LNCaP clone FGC (cell line): Measurements from ENCODE around the gene SYT9.

ENCODE experiments used
- DNase-seq: peaks from one replicate; pipeline ENCODE4 v3.0.0-alpha.2; 2011; ENCODE audit warnings: low read depth
- H3K4me3 ChIP-seq: 2 replicates; pipeline ENCODE4 v1.5.1; 2011; ENCODE audit warnings: mild to moderate bottlenecking, low read depth, low read length, control low read depth
- TF ChIP-seq, protein P1 (sequence below): IDR thresholded peaks from 2 replicates; pipeline ENCODE4 v1.5.1; 2012; ENCODE audit warnings: mild to moderate bottlenecking; ENCODE audit not compliant: control insufficient read depth, insufficient read depth; ENCODE audit errors: extremely low read depth

Gene SYT9

DNA sequence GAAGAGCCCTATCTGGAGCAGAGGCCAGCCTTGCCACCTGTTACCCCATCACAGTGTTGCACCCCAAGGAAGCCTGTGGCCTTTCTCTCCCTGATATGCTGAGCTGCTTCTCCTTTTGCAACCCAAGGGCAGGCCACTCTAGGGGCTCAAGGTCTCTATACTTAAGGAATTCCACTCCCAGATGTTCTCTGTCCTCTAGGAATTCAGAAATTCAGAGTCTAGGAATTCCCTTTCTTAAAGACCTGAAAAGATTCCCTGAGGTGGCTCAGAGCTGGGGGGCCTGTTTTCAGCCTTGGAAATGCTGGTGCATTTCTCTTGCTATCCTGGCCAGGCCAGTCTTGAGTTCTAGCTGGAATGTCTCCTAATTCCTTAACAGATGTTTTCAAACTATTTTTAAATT is 165.6 kb downstream of the SYT9 start:
- no peak for DNase-seq
- TF ChIP-seq, protein P1, sequence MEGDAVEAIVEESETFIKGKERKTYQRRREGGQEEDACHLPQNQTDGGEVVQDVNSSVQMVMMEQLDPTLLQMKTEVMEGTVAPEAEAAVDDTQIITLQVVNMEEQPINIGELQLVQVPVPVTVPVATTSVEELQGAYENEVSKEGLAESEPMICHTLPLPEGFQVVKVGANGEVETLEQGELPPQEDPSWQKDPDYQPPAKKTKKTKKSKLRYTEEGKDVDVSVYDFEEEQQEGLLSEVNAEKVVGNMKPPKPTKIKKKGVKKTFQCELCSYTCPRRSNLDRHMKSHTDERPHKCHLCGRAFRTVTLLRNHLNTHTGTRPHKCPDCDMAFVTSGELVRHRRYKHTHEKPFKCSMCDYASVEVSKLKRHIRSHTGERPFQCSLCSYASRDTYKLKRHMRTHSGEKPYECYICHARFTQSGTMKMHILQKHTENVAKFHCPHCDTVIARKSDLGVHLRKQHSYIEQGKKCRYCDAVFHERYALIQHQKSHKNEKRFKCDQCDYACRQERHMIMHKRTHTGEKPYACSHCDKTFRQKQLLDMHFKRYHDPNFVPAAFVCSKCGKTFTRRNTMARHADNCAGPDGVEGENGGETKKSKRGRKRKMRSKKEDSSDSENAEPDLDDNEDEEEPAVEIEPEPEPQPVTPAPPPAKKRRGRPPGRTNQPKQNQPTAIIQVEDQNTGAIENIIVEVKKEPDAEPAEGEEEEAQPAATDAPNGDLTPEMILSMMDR: no peak
- no peak overlapping the region for H3K4me3 ChIP-seq

DNA sequence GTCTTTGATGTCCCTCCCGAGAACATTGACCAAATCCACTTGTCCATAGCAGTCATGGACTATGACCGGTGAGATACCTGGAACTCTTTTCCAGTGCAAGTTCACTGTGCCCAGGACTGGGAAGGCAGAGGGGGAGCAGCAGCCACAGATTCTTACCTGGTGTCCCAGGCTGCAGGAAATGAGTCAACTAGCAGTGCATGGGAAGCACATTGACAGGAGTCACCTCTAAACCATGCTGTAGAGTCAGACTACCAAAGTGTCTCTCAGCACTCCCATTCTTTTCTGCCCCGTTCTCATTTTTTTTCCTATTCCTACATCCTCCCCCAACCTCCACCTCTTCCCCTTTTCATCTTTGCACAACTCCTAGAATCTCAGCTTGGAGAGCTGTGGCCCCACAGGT is 166.4 kb downstream of the SYT9 start:
- no peak for DNase-seq
- no peak overlapping the region for H3K4me3 ChIP-seq
- TF ChIP-seq, protein P1: no peak

DNA sequence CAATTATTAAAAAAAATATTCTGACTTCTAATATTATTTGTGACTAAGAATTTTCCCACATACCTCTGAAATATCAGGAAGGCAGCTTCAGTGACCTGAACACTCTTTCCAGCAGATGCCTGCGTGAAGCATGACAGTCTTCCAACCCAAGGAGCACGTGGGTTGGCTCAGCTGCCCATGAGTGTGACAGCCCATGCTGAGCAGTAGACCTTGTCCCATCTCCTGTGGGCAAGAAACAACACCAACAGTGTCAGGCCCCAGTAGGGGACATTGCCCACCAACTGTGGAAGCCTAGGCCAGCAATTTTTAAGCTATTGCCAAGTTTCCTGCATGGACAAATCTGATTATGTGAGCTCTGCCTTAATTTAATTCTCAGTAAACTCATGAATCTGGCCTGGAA is 167.2 kb downstream of the SYT9 start:
- DNase-seq: no peak
- no peak overlapping the region for H3K4me3 ChIP-seq
- TF ChIP-seq, protein P1: no peak

DNA sequence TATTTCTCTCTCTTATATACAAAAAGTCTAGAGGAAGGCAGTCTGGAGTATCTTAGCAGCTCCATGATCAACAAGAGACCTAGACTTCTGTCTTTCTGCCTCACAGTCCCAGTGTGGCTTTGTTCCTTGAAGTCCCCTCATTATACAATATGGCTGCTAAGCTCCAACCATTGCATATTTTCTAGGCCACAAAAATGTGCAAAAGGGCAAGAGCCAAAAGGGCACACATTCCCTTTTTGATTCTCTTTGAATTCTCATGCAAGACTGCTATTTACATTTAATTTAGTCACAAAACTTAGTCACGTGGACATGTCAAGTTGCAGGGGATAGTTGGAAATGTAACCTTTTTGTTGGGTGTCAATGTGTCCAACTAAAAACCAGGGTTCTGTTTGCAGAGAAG is 169.4 kb downstream of the SYT9 start:
- TF ChIP-seq, protein P1: no peak
- H3K4me3 ChIP-seq: no peak overlapping the region
- no peak for DNase-seq

DNA sequence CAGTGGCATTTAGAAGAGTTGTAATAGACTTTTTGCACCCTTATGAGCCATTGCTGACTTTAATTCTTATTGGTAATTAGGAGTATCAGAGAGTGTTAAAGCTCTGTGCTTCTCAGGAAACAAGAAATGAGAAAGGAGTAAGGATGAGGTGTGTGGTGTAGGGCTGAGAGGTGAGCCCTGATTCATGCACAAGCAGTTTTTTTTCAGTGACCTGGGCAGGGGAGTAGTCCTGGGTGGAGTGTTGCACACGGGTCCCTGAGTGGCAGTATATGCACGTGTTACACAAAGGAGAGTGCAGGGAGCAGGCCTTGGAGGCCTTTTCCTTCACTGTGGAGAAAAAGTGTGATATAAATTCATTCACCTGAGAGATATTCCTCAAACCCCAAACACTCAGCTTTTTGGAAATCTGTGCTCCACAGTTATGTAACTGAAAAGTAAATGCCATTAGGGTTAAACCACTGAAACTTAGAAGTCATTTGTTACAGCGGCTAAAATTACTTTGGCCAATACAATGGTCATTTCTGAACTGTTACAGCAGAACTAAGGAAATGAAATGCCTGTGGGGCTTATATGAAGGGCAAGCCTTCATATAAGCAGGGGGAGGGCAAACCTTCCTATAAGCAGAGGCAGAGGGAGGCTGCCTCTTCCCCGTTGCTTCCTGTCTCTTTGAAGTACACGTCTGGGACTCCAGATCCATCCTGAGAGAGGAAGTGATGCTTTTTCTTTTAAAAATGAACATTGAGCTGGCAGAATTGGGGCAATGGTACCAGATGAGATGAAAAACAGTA is 171.0 kb downstream of the SYT9 start:
- TF ChIP-seq, protein P1: 0 out of 2 replicates have a peak, but pooled peaks have one; percentile 5
- no peak for DNase-seq

DNA sequence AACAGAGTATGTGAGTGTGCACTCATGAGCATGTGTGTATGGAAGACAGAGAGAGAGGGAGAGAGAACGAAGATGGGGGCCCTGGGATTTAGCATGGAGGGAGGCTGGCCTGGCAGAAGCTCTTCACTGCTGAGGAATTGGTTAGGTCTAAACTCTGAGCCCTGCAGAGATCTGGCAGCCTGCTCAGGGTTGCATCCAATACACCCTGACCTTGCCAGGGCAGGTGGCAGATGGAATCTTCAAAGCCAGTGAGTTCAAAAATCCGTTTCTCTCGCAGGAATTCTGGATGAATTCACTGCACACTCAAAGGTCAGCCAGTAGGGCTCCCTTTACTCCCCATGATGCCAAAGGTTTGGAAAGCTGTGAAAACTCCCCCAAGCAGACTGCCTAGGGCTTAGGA is 172.2 kb downstream of the SYT9 start:
- H3K4me3 ChIP-seq: no peak overlapping the region
- TF ChIP-seq, protein P1: no peak
- DNase-seq: no peak

More for the DNA sequence above, 171.0 kb downstream of the SYT9 start:
- no peak overlapping the region for H3K4me3 ChIP-seq

DNA sequence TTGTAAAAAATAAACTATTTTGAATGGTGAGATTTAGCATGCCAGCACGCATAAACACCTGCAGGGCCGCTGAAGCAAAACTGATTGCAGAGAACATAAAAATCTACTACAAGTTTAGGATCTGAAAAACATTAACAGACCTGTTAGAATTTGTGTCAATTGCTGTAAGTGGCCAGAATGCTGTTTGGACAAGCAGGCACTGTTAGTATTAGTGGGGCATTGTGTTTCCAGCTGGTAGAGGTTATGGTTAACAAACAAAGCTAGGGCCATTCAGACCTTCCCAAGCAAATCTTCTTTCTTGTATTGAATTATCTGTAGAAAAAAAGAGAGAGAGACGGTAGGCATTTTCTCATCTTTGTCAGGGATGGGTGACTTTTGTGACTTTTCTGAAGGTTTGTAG is 176.0 kb downstream of the SYT9 start:
- H3K4me3 ChIP-seq: no peak overlapping the region
- no peak for DNase-seq
- TF ChIP-seq, protein P1: no peak
